GM12865 (cell line): Measurements from ENCODE around the gene HSDL2.

Experiments
- DNase-seq: peaks from one replicate; pipeline ENCODE4 v3.0.0; 2010; ENCODE audit warnings: low read depth
- H3K4me3 ChIP-seq: 2 replicates; pipeline ENCODE4 v1.5.1; 2011; ENCODE audit warnings: mild to moderate bottlenecking, low read depth, low read length, control low read depth
- TF ChIP-seq, protein P1 (sequence below): IDR thresholded peaks from 2 replicates; pipeline ENCODE4 v1.5.1; 2011; ENCODE audit warnings: low read length, control low read depth, low read depth, inconsistent platforms; ENCODE audit not compliant: insufficient read depth; ENCODE audit errors: missing control alignments

The HSDL2 gene

DNA sequence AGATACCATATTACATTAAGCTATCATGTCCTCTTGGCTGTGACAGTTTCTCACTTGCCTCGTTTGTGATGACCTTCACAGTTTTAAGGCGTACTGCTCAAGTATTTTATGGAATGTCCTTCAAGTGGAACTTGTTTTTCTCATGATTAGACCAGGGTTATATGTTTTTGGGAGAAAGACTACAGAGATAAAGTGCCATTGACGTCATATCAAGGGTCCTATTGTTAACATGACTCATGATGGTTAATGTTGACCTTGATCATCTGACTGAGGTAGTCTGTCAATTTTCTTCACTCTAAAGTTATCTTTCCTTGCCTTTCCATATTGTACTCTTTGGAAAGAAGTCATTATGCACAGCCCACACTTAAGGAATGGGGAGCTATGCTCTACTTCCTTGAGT lies 28.7 kb upstream of the HSDL2 start:
- H3K4me3 ChIP-seq = no peak overlapping the region
- DNase-seq = no peak
- TF ChIP-seq, protein P1, sequence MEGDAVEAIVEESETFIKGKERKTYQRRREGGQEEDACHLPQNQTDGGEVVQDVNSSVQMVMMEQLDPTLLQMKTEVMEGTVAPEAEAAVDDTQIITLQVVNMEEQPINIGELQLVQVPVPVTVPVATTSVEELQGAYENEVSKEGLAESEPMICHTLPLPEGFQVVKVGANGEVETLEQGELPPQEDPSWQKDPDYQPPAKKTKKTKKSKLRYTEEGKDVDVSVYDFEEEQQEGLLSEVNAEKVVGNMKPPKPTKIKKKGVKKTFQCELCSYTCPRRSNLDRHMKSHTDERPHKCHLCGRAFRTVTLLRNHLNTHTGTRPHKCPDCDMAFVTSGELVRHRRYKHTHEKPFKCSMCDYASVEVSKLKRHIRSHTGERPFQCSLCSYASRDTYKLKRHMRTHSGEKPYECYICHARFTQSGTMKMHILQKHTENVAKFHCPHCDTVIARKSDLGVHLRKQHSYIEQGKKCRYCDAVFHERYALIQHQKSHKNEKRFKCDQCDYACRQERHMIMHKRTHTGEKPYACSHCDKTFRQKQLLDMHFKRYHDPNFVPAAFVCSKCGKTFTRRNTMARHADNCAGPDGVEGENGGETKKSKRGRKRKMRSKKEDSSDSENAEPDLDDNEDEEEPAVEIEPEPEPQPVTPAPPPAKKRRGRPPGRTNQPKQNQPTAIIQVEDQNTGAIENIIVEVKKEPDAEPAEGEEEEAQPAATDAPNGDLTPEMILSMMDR = no peak

DNA sequence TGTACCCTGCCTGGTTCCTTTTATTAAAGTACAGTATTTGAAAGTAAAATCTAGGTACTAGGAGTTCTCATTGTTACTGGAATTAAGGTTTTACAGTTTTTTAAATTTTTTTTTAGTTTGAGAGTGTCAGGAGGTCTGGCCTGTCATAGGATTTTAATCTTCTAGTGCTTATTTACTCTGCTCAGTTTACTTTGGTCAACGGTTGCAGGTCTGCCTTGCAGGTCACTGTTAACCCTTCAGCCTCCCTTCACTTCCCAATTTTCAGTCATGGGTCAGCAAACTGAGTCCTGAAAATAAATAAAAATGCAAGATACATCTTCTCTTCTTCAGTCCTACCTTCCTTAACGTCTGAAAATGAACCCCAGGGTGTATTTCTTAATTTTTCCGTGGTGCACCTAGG lies 27.7 kb upstream of the HSDL2 start:
- DNase-seq = no peak
- TF ChIP-seq, protein P1 = no peak
- H3K4me3 ChIP-seq = no peak overlapping the region

DNA sequence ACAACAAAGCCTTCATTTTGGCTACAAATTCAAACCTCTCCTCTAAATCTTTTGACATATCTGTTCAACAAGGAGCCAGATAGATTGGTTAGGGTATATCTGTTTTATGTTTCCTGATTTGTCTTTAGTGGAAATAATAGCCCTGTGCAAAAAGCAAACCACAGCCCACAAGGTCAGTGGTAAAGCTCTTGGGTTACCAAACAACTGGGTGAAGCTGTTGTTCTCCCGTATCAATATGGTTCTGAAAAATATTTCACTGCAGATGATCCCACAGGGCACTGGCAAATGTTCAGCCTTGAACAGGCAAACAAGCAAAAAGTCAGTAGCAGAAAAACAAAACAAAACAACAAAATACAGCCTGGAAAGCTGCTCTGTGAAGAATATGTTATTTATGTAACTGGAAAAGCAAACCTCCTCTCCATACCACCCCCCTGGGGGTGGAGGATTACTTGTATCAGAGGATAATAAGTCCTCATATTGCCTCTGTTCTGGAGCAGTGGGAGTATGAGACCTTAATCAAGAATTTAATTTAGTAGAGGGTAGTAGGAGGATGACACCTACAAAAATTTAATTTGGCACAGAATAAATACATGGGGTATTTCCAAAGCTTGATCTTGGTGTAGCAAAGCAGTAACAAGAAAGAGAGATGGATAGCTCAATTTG lies 25.7 kb upstream of the HSDL2 start:
- TF ChIP-seq, protein P1 = no peak
- DNase-seq = no peak
- H3K4me3 ChIP-seq = no peak overlapping the region

DNA sequence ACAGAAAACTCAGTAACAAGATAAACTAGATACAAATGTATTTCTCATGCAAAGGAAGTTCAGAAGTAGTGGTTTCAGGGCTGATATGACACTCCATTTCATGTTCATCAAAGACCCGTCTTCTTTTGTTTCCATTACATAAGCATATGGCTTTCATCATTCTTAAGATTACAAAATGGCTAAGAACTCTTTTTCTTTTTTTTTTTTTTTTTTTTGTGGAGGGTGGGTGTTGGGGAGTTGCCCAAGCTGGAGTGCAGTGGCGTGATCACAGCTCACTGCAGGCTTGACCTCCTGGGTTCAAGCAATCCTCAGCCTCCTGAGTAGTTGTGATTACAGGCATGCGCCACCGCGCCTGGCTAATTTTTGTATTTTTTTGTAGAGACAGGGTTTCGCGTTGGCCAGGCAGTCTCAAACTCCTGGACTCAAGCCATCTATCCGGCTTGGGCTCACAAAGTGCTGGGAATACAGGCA lies 24.4 kb upstream of the HSDL2 start:
- peak; percentile 58 for DNase-seq

DNA sequence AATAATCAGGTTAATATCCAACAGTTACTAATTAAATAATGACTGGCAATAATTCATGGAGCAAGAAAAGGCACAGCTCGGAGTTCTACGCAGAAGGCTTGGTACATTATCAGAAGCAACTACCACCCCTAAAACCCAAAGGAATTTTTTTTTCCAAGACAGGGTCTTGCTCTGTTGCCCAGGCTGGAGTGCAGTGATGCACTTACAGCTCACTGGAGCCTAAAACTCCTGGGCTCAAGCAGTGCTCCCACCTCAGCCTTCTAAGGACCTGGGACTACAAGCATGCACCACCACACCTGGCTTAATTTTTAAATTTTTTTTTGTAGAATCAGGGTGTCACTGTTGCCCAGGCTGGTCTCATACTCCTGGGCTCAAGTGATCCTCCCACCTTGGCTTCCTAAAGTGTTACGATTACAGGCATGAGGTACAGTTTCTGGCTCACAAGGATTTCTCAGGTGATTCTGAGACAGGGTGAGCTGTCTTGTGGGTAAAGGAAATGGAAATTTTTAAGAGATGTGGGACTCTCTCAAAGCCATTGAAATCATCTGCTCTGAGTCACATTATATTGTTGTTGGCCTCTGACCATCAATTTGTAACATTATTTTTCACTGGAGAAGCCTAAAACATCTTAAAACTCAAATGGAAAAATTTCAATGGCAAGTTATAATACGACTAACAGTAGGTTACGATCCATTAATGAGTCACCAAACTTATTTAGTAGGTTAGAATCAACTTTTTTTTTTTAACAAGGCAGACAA lies 19.7 kb upstream of the HSDL2 start:
- TF ChIP-seq, protein P1 = no peak
- DNase-seq = no peak
- H3K4me3 ChIP-seq = no peak overlapping the region

More for the DNA sequence above, 24.4 kb upstream of the HSDL2 start:
- TF ChIP-seq, protein P1 = no peak
- no peak overlapping the region for H3K4me3 ChIP-seq

DNA sequence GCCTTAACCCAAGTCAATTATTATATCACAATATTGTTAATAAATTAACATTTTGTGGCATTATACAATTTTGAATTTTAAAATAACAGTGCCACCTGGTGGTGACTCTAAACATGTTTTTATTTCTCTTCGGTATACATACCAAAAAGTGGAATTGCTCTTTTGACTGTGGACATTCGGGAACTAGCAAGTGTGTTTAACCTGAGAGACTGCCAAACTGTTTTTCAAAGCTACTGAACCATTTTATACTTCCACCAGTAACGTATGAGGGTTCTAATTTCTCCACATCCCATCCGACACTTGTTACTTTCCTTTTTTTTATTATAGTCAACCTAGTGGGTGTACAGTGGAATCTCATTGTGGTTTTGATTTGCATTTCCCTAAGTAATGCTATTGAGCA lies 18.3 kb upstream of the HSDL2 start:
- H3K4me3 ChIP-seq = no peak overlapping the region
- TF ChIP-seq, protein P1 = peak; percentile 20
- peak; percentile 64 for DNase-seq
